DMS153 treated with DMSO at 0.1 percent for 48 hours (cell line): Measurements from ENCODE around the gene SLC6A17.

Experiments used
- DNase-seq: peaks from one replicate; lab custom pipeline; 2025; ENCODE audit not compliant: unreplicated experiment; lab: John Stamatoyannopoulos, UW

The SLC6A17 gene

DNA sequence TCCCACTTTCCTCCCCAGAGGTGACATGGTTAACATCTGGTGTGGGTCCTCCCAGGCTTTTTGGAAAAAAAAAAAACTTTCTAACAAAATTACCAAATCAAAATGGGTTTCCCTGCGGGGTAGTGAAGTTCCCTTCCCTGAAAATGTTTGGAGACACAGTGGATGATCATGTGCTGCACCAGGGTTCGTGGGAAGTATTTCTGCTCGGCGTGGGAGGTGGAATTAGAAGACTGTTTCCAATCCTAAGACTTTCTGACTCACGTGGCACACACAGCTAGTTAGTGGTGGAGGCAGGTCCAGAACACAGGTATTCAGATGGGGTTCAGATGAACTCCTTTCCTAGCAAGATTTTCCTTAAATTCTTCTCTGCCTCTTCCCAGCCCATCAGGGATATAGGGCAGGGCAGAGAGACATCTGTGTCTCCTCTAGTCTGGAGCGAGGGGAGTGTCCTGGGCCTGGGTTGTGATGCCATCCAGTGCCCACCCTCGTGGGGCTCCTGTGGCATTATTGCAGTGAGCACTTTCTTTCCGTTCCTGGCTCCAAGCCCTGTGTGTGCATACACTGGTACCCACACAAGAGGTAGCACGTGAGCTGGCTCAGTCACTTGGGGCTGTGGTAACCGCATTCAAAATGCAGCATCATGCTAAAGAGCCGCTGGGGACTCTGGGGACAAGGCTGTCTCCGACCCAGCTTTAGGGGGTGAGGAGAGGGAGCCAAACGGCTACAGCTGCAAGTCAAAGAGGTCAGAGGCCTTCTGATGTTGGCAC lies 87.3 kb downstream of the SLC6A17 start:
- no peak for DNase-seq

GRCh38 chr1:110239441-110240430 lies 89.4 kb downstream of the SLC6A17 start:
- DNase-seq, result no peak

GRCh38 chr1:110240476-110241210 lies 90.3 kb downstream of the SLC6A17 start:
- DNase-seq, result peak; percentile 26

GRCh38 chr1:110241516-110241915 lies 91.2 kb downstream of the SLC6A17 start:
- DNase-seq, result no peak

DNA sequence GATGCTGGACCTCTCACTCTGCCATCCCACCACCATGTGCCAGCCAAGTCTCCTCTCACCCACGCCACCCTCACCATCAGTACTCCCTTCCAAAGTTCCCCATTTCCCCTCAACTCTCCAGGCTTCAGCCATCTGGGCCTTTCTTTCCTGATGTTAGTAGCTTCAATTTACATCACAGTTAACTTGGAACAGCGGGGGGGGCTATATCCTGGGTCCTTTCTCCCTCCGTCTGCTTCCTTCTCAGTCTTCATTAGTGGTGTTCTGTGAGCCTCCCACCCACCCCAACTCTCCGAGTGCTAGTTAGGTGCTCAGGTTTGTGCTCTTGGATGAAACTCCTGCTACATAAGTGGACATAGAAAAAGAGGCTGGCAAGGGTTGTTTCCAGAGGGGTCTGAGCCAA lies 91.8 kb downstream of the SLC6A17 start:
- DNase-seq, result no peak

DNA sequence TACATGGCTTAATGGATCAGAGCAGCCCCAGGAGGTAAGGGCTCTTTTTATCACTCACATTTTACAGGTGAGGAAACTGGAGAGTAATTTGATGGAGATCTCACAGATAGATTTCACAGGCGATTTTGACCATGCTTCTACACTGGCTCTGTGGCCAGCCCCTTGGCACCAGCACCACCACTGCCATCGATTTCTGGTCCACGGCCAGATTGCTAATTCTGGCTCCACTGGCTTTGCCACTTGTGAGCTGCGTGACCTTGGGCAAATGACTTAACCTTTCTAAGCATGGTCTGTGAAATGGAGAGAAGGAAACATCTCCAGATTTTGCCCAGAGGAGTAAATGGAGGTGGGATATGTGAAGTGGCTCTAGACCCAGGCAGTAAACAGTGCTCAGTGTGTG lies 92.4 kb downstream of the SLC6A17 start:
- DNase-seq, result no peak

DNA sequence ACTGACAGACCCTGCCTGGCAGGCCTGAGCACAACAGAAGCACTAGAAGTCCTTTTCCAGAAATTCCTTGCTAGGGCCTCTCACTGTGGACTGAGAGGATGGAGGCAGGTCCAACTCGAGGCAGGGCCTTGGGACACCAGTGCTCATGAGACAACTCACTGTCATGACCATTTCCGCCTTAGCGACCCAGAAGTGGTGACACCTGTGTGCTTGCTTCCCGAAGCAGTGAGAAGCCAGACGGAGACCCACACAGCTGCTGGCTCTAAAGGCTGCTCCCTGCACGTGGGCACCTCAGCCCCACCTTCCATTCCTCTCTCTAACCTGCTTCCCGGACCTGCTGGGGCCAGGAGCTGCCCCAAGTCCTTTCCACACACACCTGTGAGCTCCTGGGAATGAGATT lies 92.9 kb downstream of the SLC6A17 start:
- no peak for DNase-seq

GRCh38 chr1:110243574-110243973 lies 93.3 kb downstream of the SLC6A17 start:
- peak; percentile 58 for DNase-seq

GRCh38 chr1:110245876-110246620 lies 95.8 kb downstream of the SLC6A17 start:
- no peak for DNase-seq

GRCh38 chr1:110248746-110249145 lies 98.5 kb downstream of the SLC6A17 start:
- DNase-seq, result no peak

DNA sequence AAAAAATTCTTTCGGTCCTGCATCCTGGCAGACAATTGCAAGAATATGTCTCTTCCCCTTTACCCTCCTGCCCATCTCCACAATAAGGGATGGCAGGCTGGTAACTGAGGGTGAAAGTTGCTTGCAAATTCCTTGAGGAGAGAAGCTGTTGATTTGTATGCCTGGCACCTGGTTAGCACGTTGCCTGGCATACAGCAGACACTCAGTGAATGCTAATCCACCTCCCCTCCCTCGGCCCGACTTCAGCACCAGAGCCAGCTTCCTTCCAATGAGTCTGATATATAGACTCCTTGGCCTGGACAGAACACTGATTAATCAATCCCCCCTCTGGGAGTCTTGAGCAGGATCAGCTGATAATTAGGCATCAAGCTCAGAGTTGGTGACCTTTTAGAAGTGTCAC lies 99.0 kb downstream of the SLC6A17 start:
- DNase-seq, result no peak

- DNase-seq, result no peak
Observed at GRCh38 chr1:110250008-110250407, 99.7 kb downstream of the SLC6A17 start.

- no peak for DNase-seq
Observed at GRCh38 chr1:110250749-110251148, 100.5 kb downstream of the SLC6A17 start.
